Adipocyte (in vitro differentiated cells): ENCODE results near the gene MSL1.
A peak's percentile ranks its signal among the peaks of the same experiment; 100 is the strongest.

Source experiments
- DNase-seq: peaks from one replicate; pipeline ENCODE4 v3.0.0-alpha.2; 2015; ENCODE audit warnings: low read depth
- H3K27me3 ChIP-seq: replicated peaks from 2 replicates; pipeline ENCODE4 v1.7.0; 2013; ENCODE audit warnings: mild to moderate bottlenecking, low read length, moderate library complexity; ENCODE audit not compliant: control insufficient read depth, insufficient read depth
- H3K36me3 ChIP-seq: 2 replicates; pipeline ENCODE4 v1.7.0; 2013; ENCODE audit warnings: low read length, mild to moderate bottlenecking, moderate library complexity; ENCODE audit not compliant: control insufficient read depth, insufficient read depth, severe bottlenecking
- H3K4me1 ChIP-seq: 2 replicates; pipeline ENCODE4 v1.7.0; 2013; ENCODE audit warnings: mild to moderate bottlenecking, low read length, moderate library complexity; ENCODE audit not compliant: control insufficient read depth, insufficient read depth
- H3K4me3 ChIP-seq: 2 replicates; pipeline ENCODE4 v1.7.0; 2013; ENCODE audit warnings: mild to moderate bottlenecking, low read length, moderate library complexity
- H3K9ac ChIP-seq: 2 replicates; pipeline ENCODE4 v1.7.0; 2013; ENCODE audit warnings: mild to moderate bottlenecking, low read length, moderate library complexity
- H3K9me3 ChIP-seq: 2 replicates; pipeline ENCODE4 v1.7.0; 2013; ENCODE audit warnings: mild to moderate bottlenecking, low read length, moderate library complexity; ENCODE audit not compliant: control insufficient read depth

MSL1 gene, protein sequence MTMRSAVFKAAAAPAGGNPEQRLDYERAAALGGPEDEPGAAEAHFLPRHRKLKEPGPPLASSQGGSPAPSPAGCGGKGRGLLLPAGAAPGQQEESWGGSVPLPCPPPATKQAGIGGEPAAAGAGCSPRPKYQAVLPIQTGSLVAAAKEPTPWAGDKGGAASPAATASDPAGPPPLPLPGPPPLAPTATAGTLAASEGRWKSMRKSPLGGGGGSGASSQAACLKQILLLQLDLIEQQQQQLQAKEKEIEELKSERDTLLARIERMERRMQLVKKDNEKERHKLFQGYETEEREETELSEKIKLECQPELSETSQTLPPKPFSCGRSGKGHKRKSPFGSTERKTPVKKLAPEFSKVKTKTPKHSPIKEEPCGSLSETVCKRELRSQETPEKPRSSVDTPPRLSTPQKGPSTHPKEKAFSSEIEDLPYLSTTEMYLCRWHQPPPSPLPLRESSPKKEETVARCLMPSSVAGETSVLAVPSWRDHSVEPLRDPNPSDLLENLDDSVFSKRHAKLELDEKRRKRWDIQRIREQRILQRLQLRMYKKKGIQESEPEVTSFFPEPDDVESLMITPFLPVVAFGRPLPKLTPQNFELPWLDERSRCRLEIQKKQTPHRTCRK

DNA sequence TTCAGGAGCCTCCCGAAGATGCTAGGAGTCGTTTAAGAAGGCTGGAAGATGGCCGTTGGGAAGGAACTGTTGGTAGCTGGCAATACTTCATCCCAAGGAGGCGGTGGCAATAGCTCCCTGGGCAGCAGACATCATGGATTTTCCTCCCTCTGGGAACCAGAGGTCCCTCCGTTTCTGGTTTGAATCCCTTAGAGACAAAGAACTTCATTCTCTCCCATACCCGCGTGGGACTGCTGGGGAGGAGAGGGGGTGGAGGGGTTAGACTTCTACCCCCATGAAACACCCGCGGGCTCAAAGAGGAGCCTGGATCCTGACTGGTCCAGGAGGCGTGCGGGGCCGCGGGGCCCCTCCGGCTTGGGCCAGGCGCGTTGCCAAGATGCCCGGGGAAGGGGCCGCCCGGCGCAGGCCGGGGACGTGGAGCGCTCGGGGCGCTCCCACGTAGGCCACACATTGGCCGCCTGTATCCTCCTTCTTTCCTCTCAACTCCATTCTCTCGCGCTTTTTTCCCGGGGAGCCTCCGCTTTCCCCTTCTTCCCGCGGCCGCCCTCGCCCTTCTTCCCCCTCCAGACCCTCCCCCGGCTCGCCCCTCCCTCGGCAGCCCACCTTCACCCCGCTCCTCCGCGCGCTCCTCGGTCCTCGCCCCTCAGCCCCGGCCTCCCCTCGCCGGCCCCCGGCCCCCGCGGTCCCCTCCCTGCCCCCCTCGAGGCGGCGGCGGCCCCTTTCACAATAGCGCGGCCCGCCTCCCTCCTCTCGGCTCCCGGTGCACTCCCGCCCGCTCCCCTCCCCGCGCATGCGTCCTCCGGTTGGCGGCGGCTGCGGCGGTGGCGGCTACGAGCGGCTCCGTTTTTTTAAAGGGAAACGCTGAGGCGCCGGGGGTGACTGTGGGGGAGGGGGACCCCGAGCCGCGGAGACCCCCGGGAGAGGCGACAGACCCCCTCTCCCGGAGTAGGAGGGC, at the start of gene MSL1:
Gene MSL1, plus strand, starts transcription at position 791 of the 955 bp plus-strand sequence. CDS start 642 bp downstream, outside the sequence.
- Histone ChIP-seq H3K4me3 (peak within 1 kb of the TSS; percentile 99), H3K9ac (peak within 1 kb of the TSS; percentile 100), H3K9me3 (no peaks in the 10 kb centered on the region), H3K27me3 (no peaks in the 10 kb centered on the region), H3K4me1 (peaks cover 33% of the 10 kb centered on the region), H3K36me3 (peaks cover 7% of the 10 kb centered on the region)
- DNase-seq = peak; percentile 96

DNA sequence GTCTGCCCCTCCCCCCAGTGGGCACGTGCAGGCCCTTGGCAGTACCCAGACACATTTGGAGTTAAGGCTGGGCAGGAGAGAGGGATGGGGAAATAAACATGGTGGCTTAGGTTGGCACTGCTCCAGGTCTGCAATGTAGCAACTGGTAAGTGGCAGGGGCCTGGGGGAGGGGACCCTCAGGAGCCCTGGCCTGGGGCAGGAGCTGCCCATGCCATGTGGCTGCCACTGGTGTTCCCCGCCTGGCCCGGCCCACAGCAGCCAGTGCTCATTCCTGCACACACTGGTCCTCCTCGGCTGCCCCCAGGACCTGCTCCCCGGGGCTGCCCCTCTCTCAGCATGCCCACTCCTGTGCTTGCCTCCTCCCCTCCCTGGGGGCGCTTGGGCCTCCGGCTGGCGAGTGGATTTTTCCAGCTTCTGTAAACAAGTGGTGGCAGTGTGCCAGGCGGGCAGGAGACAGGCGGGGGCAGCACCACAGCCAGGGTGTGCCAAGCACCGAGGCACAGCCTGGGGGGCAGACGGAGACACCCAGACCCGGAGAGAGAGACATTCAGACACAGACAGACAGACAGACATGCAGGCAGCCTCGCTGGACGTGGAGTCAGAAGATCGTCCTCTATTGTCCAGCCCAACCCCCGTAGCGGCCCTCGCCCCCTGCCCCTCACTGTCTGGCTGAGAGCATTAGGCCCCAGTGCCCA, 49.6 kb upstream of the MSL1 start:
- Histone ChIP-seq H3K4me1 (peaks cover 87% of the 10 kb centered on the region), H3K9me3 (no peaks in the 10 kb centered on the region), H3K9ac (peak overlapping the region; percentile 78), H3K4me3 (peak overlapping the region; percentile 52), H3K27me3 (no peaks in the 10 kb centered on the region), H3K36me3 (peaks cover 14% of the 10 kb centered on the region)
- peak; percentile 66 for DNase-seq

DNA sequence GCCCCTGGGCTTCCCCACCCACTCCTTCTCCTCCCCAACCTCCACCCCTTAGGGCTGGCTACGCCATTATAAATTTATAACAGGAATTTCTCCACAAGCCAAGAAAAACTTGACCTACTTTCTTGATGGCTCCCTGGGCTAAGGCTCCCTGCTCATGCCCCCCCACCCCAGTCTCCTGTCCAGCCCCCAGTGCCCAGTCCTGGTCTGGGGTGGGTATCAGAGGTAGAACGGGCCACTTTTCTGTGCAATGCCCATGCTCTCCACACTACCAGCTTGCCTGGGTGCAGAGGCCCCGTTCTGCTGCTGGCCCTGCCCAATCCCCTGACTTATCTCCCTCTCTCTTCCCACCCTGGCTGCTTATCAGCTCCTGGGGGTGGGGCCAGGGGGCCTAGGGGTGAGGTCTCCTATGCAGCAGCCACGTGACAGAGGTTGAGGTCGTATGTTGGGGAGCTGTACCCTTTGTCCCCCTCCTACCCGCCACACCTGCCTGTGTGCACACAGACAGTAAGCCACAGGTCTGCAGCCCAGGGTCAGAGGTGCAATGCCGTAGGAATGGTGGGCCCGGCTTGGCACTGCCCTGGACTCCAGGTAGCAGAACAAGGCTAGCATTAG, 48.9 kb upstream of the MSL1 start:
- no peaks in the 10 kb centered on the region for H3K27me3 ChIP-seq
- peaks cover 87% of the 10 kb centered on the region for H3K4me1 ChIP-seq
- H3K9ac ChIP-seq = peak overlapping the region; percentile 78
- DNase-seq = peak; percentile 49
- H3K36me3 ChIP-seq = peaks cover 16% of the 10 kb centered on the region
- H3K4me3 ChIP-seq = peak overlapping the region; percentile 52
- H3K9me3 ChIP-seq = no peaks in the 10 kb centered on the region

DNA sequence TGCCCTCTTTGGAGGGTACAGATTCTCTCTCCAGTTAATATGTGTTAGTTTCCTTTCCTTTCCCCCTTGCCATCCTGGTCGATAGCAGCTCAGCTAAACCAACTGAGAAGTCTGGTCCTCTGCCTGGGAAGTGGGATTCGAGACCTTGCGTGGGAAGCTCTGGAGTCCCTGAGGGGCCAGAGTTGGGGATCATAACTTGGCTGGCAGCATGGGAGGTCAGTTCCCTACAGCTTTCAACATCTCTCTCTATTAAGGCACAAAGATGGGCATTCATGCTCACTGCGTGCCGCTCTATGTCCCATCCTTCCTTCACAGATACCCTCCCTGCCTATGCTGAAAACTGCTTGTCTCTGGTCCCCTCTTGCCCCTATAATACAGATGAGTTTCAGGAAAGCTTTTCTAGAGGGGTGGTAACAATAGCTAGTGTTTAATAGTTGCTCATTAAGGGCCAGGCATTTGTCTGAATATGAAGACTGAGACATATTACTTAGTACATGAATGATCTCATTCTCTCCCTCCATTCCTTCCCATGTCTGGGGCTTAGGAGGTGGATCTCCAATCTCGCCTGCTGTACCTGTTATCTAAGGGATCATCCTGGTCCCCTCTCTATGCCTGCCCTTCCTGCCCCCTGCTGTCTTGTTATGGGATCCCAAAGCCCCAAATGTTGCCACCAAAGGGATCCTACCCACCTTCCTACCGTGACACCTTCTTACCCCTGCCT, 48.2 kb upstream of the MSL1 start:
- Histone ChIP-seq H3K27me3 (no peaks in the 10 kb centered on the region), H3K4me1 (peaks cover 84% of the 10 kb centered on the region), H3K9me3 (no peaks in the 10 kb centered on the region), H3K9ac (peak overlapping the region; percentile 78), H3K4me3 (peak overlapping the region; percentile 52), H3K36me3 (peaks cover 16% of the 10 kb centered on the region)
- no peak for DNase-seq

DNA sequence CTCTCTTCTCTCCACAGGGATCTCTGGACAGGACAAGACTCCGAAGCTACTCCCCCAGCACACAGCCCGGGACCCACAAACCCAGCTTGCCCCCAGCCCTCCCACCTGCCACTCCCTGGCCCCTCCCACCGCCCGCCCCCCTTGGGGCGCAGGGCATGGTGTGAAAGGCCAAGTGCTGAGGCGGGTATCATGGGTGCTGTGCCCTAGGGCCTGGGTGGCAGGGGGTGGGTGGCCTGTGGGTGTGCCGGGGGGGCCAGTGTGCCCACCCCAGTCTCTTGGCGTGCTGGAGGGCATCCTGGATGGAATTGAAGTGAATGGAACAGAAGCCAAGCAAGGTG, 47.6 kb upstream of the MSL1 start:
- DNase-seq = no peak
- Histone ChIP-seq H3K9ac (peak overlapping the region; percentile 70), H3K4me1 (peaks cover 79% of the 10 kb centered on the region), H3K36me3 (peaks cover 19% of the 10 kb centered on the region), H3K9me3 (no peaks in the 10 kb centered on the region), H3K27me3 (no peaks in the 10 kb centered on the region), H3K4me3 (no peak overlapping the region)

DNA sequence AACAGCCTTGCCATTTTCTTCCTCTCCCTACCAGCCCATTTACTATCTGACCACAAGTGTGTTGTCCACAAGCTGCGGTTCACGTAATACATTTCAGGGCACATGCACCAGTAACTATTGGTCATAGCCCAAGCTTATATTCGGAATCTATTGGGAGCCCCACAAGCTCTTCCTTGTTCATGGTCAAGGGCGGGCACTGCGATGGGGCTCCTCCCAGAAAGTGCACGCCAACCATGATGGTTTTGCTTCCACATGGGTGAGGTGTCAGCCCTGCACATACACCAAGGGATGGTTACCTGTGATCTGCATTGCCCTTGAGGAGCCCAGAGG, 46.9 kb upstream of the MSL1 start:
- Histone ChIP-seq H3K4me1 (peaks cover 72% of the 10 kb centered on the region), H3K36me3 (peaks cover 24% of the 10 kb centered on the region), H3K9ac (peak overlapping the region; percentile 70), H3K9me3 (no peaks in the 10 kb centered on the region), H3K4me3 (peak overlapping the region; percentile 8), H3K27me3 (no peaks in the 10 kb centered on the region)
- DNase-seq = no peak

DNA sequence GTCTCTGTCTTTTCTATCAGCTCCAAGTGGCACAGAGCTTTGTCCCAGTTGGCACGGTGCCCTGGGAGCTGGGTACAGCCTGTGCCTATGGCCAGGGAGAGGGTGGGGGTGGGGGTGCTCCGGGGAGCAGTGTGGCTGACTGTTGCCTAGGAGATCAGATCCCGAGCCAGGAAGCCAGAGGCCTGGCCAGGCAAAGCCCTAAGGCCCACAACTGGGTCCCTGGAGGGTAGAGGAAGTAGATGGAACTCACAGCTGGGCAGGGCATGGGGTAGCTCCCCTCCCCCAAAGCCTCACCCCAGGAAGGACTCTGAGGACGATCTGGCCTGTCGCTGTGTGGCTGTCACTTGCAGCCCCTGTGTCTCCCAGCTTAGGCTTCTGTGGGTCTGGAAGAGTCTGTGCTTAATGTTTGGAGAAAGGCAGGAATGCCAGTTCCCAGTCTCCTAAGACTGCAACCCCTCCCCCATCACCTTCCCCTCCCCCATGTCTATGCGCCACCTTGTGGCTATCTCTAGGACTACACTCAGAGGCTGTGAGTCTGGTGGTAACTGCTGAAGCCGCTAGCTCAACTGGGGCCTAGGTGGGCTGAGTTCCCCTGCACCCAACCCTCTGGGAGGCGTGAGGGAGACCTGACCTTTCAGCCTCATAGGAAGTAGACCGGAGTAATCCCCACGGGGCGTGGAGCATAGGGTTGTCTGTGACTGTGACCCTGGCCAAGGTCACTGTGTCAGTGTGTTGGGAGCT, 46.4 kb upstream of the MSL1 start:
- H3K36me3 ChIP-seq = peaks cover 24% of the 10 kb centered on the region
- peak overlapping the region; percentile 43 for H3K4me3 ChIP-seq
- H3K9me3 ChIP-seq = no peaks in the 10 kb centered on the region
- DNase-seq = peak; percentile 84
- H3K27me3 ChIP-seq = no peaks in the 10 kb centered on the region
- H3K4me1 ChIP-seq = peaks cover 67% of the 10 kb centered on the region
- H3K9ac ChIP-seq = peak overlapping the region; percentile 70

DNA sequence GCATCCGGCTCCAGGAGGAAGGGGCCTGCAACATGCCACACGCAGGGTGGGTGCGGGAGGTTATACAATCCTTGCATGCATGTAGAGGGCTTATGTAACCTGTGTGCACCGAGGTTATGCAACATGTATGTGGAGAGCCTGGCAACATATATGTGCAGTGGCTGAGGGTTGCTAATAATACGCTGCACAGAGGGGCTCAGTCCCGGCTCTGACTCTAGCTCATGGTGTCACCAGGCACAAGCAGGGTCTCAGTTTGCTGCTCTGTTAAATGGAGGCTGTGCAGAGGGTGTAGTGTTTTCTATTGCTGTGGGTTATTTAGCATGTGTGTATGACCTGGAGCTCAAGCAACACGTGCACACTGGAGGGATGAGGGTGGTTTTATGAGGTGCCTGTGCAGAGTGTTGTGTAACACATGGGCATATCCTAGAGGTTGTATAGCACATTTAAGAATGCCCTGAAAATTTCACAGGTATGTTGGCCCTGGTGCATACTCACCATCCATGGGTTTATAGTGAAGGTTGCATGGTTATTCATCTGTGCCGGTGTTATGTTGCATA, 45.8 kb upstream of the MSL1 start:
- Histone ChIP-seq H3K9ac (peak overlapping the region; percentile 70), H3K4me3 (peak overlapping the region; percentile 43), H3K36me3 (peaks cover 27% of the 10 kb centered on the region), H3K4me1 (peaks cover 60% of the 10 kb centered on the region), H3K27me3 (no peaks in the 10 kb centered on the region), H3K9me3 (no peaks in the 10 kb centered on the region)
- no peak for DNase-seq

DNA sequence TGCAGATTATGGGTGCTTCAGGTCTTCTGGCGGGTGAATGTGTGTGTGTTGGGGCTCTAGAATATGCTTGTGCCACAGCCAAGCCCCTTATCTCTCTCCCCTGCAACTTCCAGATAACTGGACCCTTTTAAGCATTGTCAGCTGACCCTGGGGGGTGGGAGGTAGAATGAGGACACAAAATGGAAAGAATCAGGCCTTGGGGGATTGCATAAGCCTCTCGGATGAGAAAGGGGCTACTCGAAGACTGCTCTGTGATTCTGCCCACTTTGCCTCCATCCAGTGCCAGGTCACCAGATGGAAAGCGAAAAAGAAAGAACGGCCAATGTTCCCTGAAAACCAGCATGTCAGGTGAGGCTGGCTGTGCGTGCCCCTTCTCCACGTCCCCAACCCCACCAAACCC, 45.2 kb upstream of the MSL1 start:
- no peak for DNase-seq
- Histone ChIP-seq H3K36me3 (peaks cover 29% of the 10 kb centered on the region), H3K27me3 (no peaks in the 10 kb centered on the region), H3K4me1 (peaks cover 55% of the 10 kb centered on the region), H3K4me3 (no peak overlapping the region), H3K9me3 (no peaks in the 10 kb centered on the region), H3K9ac (peak overlapping the region; percentile 70)
